ENCODE results near the gene C5AR1. TPM values are rescaled to one million over a fixed set of nuclear protein-coding genes. Genes with fewer than 3 reads are reported as not detected.
"Not testable (repeated sequence)": the region's sequence is repeated elsewhere in the genome, so short reads cannot be mapped to it uniquely, and the experiment has no call there.

C5AR1 gene
- total and polyA plus RNA-seq, 8 donors: 0.45 to 15.2 (median 2.9) TPM

- Histone ChIP-seq H3K4me1 (no peaks in the 10 kb centered on the region), H3K27me3 (no peaks in the 10 kb centered on the region), H3K27ac (peak overlapping the region in 2 of 5 donors; percentile 18 to 56), H3K9me3 (no peaks in the 10 kb centered on the region), H3K36me3 (peaks cover 51 to 97% (median 96%) of the 10 kb centered on the region in 4 donors), H3K4me3 (no peak overlapping the region)
- intact Hi-C loops (cut with DNase I; ENCODE audit: low total_unique reads): no loop called here
- DNase-seq: no peak
- TF ChIP-seq POLR2A (IDR thresholded peaks at IDR 0.05) (no peak), EP300 (IDR thresholded peaks at IDR 0.05) (no peak), POLR2AphosphoS5 (IDR thresholded peaks at IDR 0.05) (no peak)
- TF ChIP-seq, protein P1, sequence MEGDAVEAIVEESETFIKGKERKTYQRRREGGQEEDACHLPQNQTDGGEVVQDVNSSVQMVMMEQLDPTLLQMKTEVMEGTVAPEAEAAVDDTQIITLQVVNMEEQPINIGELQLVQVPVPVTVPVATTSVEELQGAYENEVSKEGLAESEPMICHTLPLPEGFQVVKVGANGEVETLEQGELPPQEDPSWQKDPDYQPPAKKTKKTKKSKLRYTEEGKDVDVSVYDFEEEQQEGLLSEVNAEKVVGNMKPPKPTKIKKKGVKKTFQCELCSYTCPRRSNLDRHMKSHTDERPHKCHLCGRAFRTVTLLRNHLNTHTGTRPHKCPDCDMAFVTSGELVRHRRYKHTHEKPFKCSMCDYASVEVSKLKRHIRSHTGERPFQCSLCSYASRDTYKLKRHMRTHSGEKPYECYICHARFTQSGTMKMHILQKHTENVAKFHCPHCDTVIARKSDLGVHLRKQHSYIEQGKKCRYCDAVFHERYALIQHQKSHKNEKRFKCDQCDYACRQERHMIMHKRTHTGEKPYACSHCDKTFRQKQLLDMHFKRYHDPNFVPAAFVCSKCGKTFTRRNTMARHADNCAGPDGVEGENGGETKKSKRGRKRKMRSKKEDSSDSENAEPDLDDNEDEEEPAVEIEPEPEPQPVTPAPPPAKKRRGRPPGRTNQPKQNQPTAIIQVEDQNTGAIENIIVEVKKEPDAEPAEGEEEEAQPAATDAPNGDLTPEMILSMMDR (IDR thresholded peaks at IDR 0.05): no peak
- 84 to 90% (median 85%) methylated on average over 13 of the region's 13 CpGs for WGBS, 5 donors
Measured at GRCh38 chr19:47363758-47364531, 54.3 kb downstream of the C5AR1 start.

- H3K4me3 ChIP-seq; H3K9me3 ChIP-seq; H3K4me1 ChIP-seq; H3K27me3 ChIP-seq; intact Hi-C loops (cut with DNase I; ENCODE audit: low total_unique reads); DNase-seq; H3K27ac ChIP-seq: not testable (repeated sequence)
- 76 to 90% (median 81%) methylated on average over 4 to 10 of the region's 10 CpGs for WGBS, 5 donors
- peaks cover 47 to 97% (median 96%) of the 10 kb centered on the region in 4 donors for H3K36me3 ChIP-seq
Measured at GRCh38 chr19:47365455-47365854, 55.8 kb downstream of the C5AR1 start.

GRCh38 chr19:47370045-47370611, 60.5 kb downstream of the C5AR1 start:
- DNase-seq: no peak
- peaks cover 53 to 97% (median 96%) of the 10 kb centered on the region in 4 donors for H3K36me3 ChIP-seq
- intact Hi-C loops (cut with DNase I; ENCODE audit: low total_unique reads): no loop called here
- no peaks in the 10 kb centered on the region for H3K9me3 ChIP-seq
- H3K27ac ChIP-seq: peak overlapping the region in 2 of 5 donors; percentile 60 to 62
- no peak overlapping the region for H3K4me3 ChIP-seq
- no peaks in the 10 kb centered on the region for H3K27me3 ChIP-seq
- TF ChIP-seq POLR2AphosphoS5 (IDR thresholded peaks at IDR 0.05): no peak
- no peak for TF ChIP-seq EP300 (IDR thresholded peaks at IDR 0.05)
- no peak for TF ChIP-seq POLR2A (IDR thresholded peaks at IDR 0.05)
- TF ChIP-seq, protein P1 (IDR thresholded peaks at IDR 0.05): no peak
- H3K4me1 ChIP-seq: no peaks in the 10 kb centered on the region
- whole genome bisulfite sequencing, 5 donors: 61 to 84% (median 77%) methylated on average over 9 to 10 of the region's 10 CpGs

GRCh38 chr19:47371261-47371660, 61.6 kb downstream of the C5AR1 start:
- 87 to 98% (median 92%) methylated on average over 8 to 9 of the region's 9 CpGs for WGBS, 5 donors
- Histone ChIP-seq H3K4me1 (peaks cover 0 to 1% (median 0%) of the 10 kb centered on the region in 4 donors), H3K27me3 (no peaks in the 10 kb centered on the region), H3K27ac (peak overlapping the region in 1 of 5 donors; percentile 62), H3K36me3 (peaks cover 65 to 97% (median 96%) of the 10 kb centered on the region in 4 donors), H3K4me3 (no peak overlapping the region), H3K9me3 (no peaks in the 10 kb centered on the region)
- DNase-seq: no peak
- TF ChIP-seq POLR2A (IDR thresholded peaks at IDR 0.05) (no peak), POLR2AphosphoS5 (IDR thresholded peaks at IDR 0.05) (no peak), EP300 (IDR thresholded peaks at IDR 0.05) (no peak)
- TF ChIP-seq, protein P1 (IDR thresholded peaks at IDR 0.05): no peak
- intact Hi-C loops (cut with DNase I; ENCODE audit: low total_unique reads): no loop called here

Other genes starting within 250 kb of the C5AR1 start
- gene ZC3H4, start 196.1 kb upstream of the C5AR1 start, total RNA-seq: 10 to 100 TPM; 14.7 to 78.5 (median 38.8) TPM
- 1 to 10 TPM; 4.7 to 8.5 (median 5.7) TPM for gene ZC3H4, start 196.1 kb upstream of the C5AR1 start, polyA plus RNA-seq
- gene SAE1, start 179.0 kb upstream of the C5AR1 start, total RNA-seq: 100 to 1,000 TPM in 1 of 5 donors, 10 to 100 TPM in 4; 16.2 to 373 (median 38.7) TPM
- 10 to 100 TPM; 37.8 to 53.9 (median 48.4) TPM for gene SAE1, start 179.0 kb upstream of the C5AR1 start, polyA plus RNA-seq
- gene BBC3, start 78.7 kb upstream of the C5AR1 start, total RNA-seq: 10 to 100 TPM in 4 of 5 donors, 1 to 10 TPM in 1; 2.9 to 69.2 (median 17.0) TPM
- gene BBC3, start 78.7 kb upstream of the C5AR1 start, polyA plus RNA-seq: 1 to 10 TPM; 6.0 to 9.8 (median 8.7) TPM
- 10 to 100 TPM; 16.1 to 62.4 (median 21.7) TPM for gene CCDC9, start 53.3 kb upstream of the C5AR1 start, total RNA-seq
- 10 to 100 TPM; 14.3 to 35.1 (median 20.9) TPM for gene CCDC9, start 53.3 kb upstream of the C5AR1 start, polyA plus RNA-seq
- 1 to 10 TPM in 4 of 5 donors, not detected in 1; 1.8 to 7.7 (median 4.5) TPM for gene INAFM1, start 35.0 kb upstream of the C5AR1 start, total RNA-seq
- 10 to 100 TPM; 14.1 to 48.0 (median 18.7) TPM for gene INAFM1, start 35.0 kb upstream of the C5AR1 start, polyA plus RNA-seq
- 10 to 100 TPM in 1 of 5 donors, under 1 TPM in 2, not detected in 2; 0.73 to 11.1 (median 0.87) TPM for gene C5AR2, start 22.3 kb downstream of the C5AR1 start, total RNA-seq
- under 1 TPM; 0.13 to 0.93 (median 0.76) TPM for gene C5AR2, start 22.3 kb downstream of the C5AR1 start, polyA plus RNA-seq
- 10 to 100 TPM in 4 of 5 donors, 1 to 10 TPM in 1; 8.1 to 28.6 (median 13.4) TPM for gene DHX34, start 39.5 kb downstream of the C5AR1 start, total RNA-seq
- gene DHX34, start 39.5 kb downstream of the C5AR1 start, polyA plus RNA-seq: 1 to 10 TPM; 6.9 to 9.7 (median 9.0) TPM
- 10 to 100 TPM in 3 of 5 donors, 1 to 10 TPM in 2; 3.1 to 18.2 (median 10.5) TPM for gene MEIS3, start 109.7 kb downstream of the C5AR1 start, total RNA-seq
- 10 to 100 TPM; 11.9 to 16.7 (median 15.3) TPM for gene MEIS3, start 109.7 kb downstream of the C5AR1 start, polyA plus RNA-seq
- gene SLC8A2, start 162.0 kb downstream of the C5AR1 start, total RNA-seq: 10 to 100 TPM in 1 of 5 donors, 1 to 10 TPM in 3, under 1 TPM in 1; 0.73 to 17.9 (median 6.4) TPM
- gene SLC8A2, start 162.0 kb downstream of the C5AR1 start, polyA plus RNA-seq: under 1 TPM; 0.12 to 0.60 (median 0.46) TPM
- gene KPTN, start 174.4 kb downstream of the C5AR1 start, total RNA-seq: 10 to 100 TPM in 3 of 5 donors, 1 to 10 TPM in 2; 3.2 to 28.0 (median 18.3) TPM
- gene KPTN, start 174.4 kb downstream of the C5AR1 start, polyA plus RNA-seq: 10 to 100 TPM in 2 of 3 donors, 1 to 10 TPM in 1; 6.4 to 23.4 (median 21.5) TPM
- 100 to 1,000 TPM in 3 of 5 donors, 10 to 100 TPM in 2; 46.1 to 170 (median 139) TPM for gene NAPA, start 205.2 kb downstream of the C5AR1 start, total RNA-seq
- gene NAPA, start 205.2 kb downstream of the C5AR1 start, polyA plus RNA-seq: 100 to 1,000 TPM in 2 of 3 donors, 10 to 100 TPM in 1; 91.1 to 107 (median 105) TPM

Data from stomach (tissue), 9 donors.